ENCODE measurements around the gene LAMP1. TPM values are rescaled to one million over a fixed set of nuclear protein-coding genes. Genes with fewer than 3 reads are reported as not detected.
"Not testable (repeated sequence)": the region's sequence is repeated elsewhere in the genome, so short reads cannot be mapped to it uniquely, and the experiment has no call there.

Gene LAMP1
- total and polyA plus RNA-seq, 2 donors (not counting 1 experiment from before 2014, with no cell fraction given), result 219 to 230 TPM

- Histone ChIP-seq H3K27ac (ENCODE audit: insufficient read depth, low read length) (no peak overlapping the region), H3K27me3 (ENCODE audit: control insufficient read depth, insufficient read depth, low read length) (no peaks in the 10 kb centered on the region), H3K79me2 (ENCODE audit: control insufficient read depth, insufficient read depth, low read length) (no peaks in the 10 kb centered on the region), H2AFZ (ENCODE audit: low read length) (no peak overlapping the region), H3K4me3 (replicated peaks in 1 of 4; ENCODE audit: control extremely low read depth in 1 of 4, insufficient read depth in 1 of 4, low read depth in 3 of 4, low read length in 4 of 4) (no peak overlapping the region), H3K9ac (ENCODE audit: insufficient read depth, low read length) (no peak overlapping the region), H4K20me1 (ENCODE audit: control insufficient read depth, extremely low read depth, insufficient read depth, low read length) (no peaks in the 10 kb centered on the region), H3K9me3 (ENCODE audit: control insufficient read depth, insufficient read depth, low read depth, low read length) (no peaks in the 10 kb centered on the region), H3K36me3 (ENCODE audit: control insufficient read depth, insufficient read depth, low read length) (no peaks in the 10 kb centered on the region), H3K4me1 (ENCODE audit: control insufficient read depth, extremely low read depth, insufficient read depth, low read length) (no peaks in the 10 kb centered on the region), H3K4me2 (ENCODE audit: extremely low read depth, insufficient read depth, low read length) (no peak overlapping the region)
- no peak for TF ChIP-seq EZH2 (IDR thresholded peaks at IDR 0.05; ENCODE audit: low read length, missing control alignments)
- TF ChIP-seq CTCF (conservative IDR thresholded peaks at IDR 0.05 in 1 of 2, IDR thresholded peaks at IDR 0.05 in 1 of 2; ENCODE audit: low read depth in 1 of 2, low read length in 2 of 2), result no peak
- DNase-seq (ENCODE audit: low read depth in 2 of 2), result no peak
Measured at GRCh38 chr13:113345486-113345885, 48.4 kb downstream of the LAMP1 start.

GRCh38 chr13:113347736-113348225 lies 50.7 kb downstream of the LAMP1 start:
- H3K4me3 ChIP-seq (replicated peaks in 1 of 4; ENCODE audit: control extremely low read depth in 1 of 4, insufficient read depth in 1 of 4, low read depth in 3 of 4, low read length in 4 of 4); DNase-seq (ENCODE audit: low read depth in 2 of 2); H3K27ac ChIP-seq (ENCODE audit: insufficient read depth, low read length); H3K4me2 ChIP-seq (ENCODE audit: extremely low read depth, insufficient read depth, low read length); H3K36me3 ChIP-seq (ENCODE audit: control insufficient read depth, insufficient read depth, low read length); H3K4me1 ChIP-seq (ENCODE audit: control insufficient read depth, extremely low read depth, insufficient read depth, low read length); H3K9me3 ChIP-seq (ENCODE audit: control insufficient read depth, insufficient read depth, low read depth, low read length); H4K20me1 ChIP-seq (ENCODE audit: control insufficient read depth, extremely low read depth, insufficient read depth, low read length); H3K79me2 ChIP-seq (ENCODE audit: control insufficient read depth, insufficient read depth, low read length); H3K27me3 ChIP-seq (ENCODE audit: control insufficient read depth, insufficient read depth, low read length); H3K9ac ChIP-seq (ENCODE audit: insufficient read depth, low read length); H2AFZ ChIP-seq (ENCODE audit: low read length): not testable (repeated sequence)

- Histone ChIP-seq H3K4me1 (ENCODE audit: control insufficient read depth, extremely low read depth, insufficient read depth, low read length) (no peaks in the 10 kb centered on the region), H3K4me2 (ENCODE audit: extremely low read depth, insufficient read depth, low read length) (no peak overlapping the region), H2AFZ (ENCODE audit: low read length) (no peak overlapping the region), H3K27me3 (ENCODE audit: control insufficient read depth, insufficient read depth, low read length) (no peaks in the 10 kb centered on the region), H3K27ac (ENCODE audit: insufficient read depth, low read length) (no peak overlapping the region), H3K9ac (ENCODE audit: insufficient read depth, low read length) (no peak overlapping the region), H3K9me3 (ENCODE audit: control insufficient read depth, insufficient read depth, low read depth, low read length) (no peaks in the 10 kb centered on the region), H3K79me2 (ENCODE audit: control insufficient read depth, insufficient read depth, low read length) (no peaks in the 10 kb centered on the region), H3K4me3 (replicated peaks in 1 of 4; ENCODE audit: control extremely low read depth in 1 of 4, insufficient read depth in 1 of 4, low read depth in 3 of 4, low read length in 4 of 4) (no peak overlapping the region), H4K20me1 (ENCODE audit: control insufficient read depth, extremely low read depth, insufficient read depth, low read length) (no peaks in the 10 kb centered on the region), H3K36me3 (ENCODE audit: control insufficient read depth, insufficient read depth, low read length) (no peaks in the 10 kb centered on the region)
- no peak for TF ChIP-seq EZH2 (IDR thresholded peaks at IDR 0.05; ENCODE audit: low read length, missing control alignments)
- TF ChIP-seq CTCF (conservative IDR thresholded peaks at IDR 0.05 in 1 of 2, IDR thresholded peaks at IDR 0.05 in 1 of 2; ENCODE audit: low read depth in 1 of 2, low read length in 2 of 2), result no peak
- no peak for DNase-seq (ENCODE audit: low read depth in 2 of 2)
Measured at GRCh38 chr13:113348591-113348990, 51.6 kb downstream of the LAMP1 start.

Data from fibroblast of lung (primary cell).